Daoy (cell line): ENCODE results near the gene LRRC3C. TPM values are rescaled to one million over a fixed set of nuclear protein-coding genes. Genes with fewer than 3 reads are reported as not detected.
A peak's percentile ranks its signal among the peaks of the same experiment; 100 is the strongest.

Source experiments
- DNase-seq: peaks from one replicate; pipeline ENCODE4 v3.0.0-alpha.2; 2015; ENCODE audit warnings: low read depth
- total RNA-seq: library from RNA; depleted of rRNA; stranded (reverse); fragments of >200 nt; shearing (Covaris generic); gene quantifications from 2 replicates; pipeline ENCODE4 v1.2.3, GENCODE V29; 2014

The LRRC3C gene
- total RNA-seq, 1 experiment from 2014 or later: not detected

DNA sequence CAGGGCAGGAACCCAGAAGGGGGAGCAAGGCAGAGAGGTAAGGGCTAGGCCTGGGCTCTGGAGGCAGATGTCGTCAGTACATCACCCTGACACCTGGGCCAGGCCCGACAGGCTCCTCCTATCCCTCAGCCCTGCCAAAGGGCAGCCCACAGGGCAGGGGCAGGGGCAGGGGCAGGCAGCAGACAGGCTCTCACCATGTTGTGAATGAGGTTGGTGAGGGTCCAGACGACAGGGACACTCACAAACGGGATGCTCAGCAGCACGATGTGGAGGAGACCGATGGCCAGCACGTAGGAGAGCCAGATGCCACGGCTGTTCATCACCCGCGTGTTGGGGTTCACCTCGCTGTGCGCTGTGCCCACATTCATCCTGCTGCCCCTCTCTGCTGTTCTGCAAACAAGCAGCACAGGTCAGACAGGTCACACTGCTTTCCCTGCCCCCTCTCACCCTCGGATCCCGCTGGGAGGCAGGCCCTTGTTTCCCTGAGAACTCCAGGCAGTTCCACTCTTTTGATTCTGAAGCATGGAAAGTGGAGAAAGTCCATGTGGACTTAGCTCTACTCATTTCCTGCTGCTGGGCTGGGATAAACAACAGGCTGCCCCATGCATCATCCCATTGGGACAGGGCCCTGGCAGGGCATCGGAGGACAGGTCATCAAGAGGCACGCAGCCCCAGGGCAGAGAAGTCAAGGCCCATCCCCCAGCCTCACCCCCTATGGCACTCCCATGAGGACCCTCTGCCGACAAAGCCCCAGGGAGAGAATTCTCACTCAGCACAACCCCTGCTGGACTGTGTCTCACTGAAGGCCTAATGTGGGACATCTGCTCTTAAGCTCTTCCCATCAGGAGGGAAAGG, 3.5 kb upstream of the LRRC3C start:
- DNase-seq: no peak

DNA sequence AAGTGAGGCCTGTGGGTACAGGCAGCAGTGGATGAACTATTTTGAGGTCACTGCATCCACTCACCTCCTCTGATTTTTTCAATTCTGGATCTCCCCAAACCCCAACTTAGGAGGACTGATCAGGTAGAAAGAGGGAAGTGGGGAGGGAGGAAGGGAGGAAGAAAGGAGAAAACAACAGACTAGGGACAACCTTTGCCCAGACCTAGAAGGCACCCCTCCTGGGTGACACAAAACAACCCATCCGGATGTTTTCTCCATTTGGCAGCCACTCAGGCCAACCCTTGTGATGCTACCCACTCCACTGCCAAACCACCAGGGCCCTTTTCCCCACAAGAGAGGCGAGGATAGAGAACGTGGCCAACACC, 2.9 kb upstream of the LRRC3C start:
- no peak for DNase-seq

DNA sequence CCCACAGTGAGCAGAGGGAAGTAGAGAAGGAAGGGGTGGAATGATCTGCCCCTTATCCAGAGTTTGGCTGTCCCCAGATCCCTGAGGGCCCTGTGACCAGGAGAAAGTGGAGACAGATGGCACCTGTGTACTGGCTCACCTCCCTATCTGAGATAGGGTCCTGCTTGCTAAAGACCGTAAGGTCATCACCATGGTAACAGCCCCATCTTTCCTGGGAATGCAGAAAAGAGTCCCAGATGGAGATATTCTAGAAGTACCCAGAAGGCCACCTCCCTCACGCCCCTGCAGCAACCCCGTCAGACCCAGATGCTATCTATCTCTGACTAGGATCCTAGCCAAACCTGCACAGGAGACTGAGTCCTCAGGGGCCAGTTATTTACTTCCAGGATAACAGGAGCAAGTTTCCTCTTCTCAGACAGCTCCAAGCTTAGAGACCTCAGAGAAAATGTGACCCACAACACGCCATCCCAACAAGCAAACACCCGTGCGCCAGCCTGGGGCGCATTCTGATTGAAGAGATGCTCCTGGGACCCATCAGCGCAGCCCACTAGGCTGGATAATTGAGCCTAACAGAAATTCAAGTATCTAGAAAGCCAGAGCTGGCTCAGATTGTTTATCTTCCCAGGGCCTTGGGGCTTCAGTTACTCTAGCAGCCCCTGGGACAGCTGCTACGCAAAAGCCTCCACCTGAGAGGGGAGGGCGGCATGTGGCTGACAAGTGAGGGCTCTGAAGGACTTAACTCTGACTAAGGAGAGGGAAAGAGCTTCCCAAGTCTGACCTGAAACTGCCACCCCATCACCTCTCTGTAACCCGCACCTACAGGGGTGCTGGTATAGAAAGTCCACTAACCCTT, 2.0 kb upstream of the LRRC3C start:
- DNase-seq: no peak

DNA sequence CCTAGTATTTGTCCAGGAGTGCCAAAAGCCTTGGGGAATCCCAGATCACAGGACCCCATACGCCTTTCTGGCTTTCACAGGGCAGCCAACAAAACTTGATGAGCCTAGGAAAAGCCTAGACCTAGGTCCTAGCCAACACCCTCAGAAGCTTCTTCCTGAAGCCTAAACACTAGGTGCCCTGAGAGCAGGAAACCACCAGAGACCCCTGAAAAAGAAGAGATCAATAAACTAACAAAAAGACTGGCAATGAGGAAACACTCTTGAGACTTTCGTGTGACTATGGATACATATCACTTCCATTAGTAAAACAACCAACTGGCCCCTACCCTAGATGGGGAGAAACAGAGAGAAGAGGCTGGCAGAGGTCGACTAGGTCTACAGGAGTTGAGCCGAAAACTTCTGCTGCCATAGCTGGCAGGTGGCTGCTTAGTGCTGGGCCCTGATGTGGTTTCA, 1.4 kb upstream of the LRRC3C start:
- DNase-seq: no peak

DNA sequence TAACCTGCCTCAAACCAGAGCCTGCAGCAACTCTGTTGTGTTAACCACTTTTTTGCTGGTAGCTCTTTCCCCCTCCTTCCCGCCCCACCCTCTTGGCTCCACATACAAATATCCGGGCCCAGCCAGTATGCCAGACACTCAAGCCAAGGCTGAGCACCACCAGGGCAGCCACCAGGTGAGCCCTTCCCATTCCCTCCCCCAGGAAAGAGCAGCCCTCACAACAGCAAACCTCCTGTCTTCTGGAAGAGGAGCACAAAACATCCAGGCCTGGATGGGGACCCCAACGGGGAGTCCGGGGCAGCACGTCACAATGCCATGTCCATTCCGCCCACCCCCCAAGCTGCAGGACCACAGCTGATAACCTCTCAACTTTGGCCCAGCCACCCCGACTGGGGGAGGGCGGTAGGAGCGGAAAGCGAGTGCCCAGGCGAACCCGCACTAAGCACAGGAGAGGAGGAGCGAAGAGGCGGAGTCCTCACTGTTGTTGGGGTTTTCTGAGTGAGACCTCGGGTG, 888 bp upstream of the LRRC3C start:
- peak; percentile 20 for DNase-seq

DNA sequence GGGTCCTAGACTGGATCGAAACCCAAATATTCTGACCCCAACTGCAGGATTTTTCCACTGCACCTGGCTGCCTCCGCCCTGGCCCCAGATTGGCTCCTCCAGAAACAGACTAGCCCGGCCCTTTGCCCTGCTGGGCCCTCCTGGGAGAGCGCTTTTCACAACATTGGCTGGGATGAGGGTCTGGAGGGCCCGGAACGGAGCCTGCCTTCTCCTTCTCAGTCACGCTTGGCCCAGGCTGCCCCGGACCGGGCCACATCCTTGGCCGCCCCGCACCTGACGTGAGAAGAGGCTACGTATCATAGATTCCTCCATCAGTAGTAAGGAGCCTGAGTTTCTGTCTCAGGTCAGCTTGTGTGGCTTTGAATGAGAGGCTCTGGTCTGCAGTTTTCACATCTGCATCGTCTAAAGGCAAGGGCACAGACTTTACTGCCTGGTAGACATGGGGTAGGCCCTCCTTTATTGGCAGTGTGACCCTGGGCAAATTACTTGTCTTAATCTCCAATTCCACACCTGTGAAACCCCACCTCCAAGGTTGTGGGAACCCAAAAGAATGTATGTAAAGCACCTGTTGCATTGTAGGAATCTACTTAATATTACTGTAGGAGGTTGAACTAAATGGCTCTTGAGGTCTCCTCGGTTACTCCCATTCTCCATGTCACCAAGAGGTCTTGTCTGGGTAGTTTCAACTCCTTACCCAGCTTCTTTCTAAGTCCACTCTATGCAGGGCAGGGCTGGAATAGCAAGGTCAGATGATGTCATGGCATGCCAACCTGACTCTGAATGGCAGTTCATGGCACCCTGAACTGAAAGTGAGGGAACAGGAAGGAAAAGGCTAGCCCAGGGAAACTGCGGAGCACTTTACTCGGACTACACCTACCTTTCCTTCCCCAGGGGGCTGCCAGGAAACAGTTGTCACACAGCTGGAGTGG, 661 bp downstream of the LRRC3C start:
- no peak for DNase-seq

DNA sequence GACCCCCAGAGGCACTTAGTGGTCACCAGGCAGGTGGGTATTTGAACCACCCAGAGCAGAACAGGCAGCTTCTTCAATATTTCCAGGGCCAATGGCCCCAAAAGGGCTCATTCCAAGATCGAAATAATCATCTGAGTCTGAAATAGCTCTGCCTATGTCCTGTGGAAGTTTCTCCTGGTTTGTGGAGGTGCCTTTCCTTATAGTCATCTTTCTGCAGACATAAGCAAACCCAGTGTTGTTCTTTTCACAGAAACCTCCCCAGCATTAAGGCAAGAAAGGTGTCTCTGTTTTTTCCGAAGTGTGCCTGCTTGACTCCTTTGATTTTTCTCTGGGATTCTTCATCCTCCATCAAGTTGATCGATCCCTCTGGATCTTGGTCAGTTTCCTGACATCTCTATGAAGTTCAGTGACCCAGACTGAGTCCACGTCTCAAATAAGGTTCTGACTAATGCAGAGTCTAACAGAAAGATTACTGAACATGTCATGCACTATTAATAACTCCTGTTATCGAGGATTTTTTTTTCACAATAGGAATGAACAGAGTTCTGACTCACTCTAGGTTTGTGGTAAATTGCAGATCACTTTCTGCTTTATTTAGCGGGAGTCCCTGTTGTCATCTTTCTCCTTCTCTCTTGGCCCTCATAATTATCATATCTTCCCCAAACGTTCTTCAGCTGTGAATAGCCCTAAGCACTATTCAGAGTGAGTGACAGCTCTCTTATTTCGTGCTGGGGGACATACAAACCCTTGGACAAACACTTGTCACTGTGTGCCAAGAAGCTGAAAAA, 1.5 kb downstream of the LRRC3C start:
- DNase-seq: peak; percentile 74

DNA sequence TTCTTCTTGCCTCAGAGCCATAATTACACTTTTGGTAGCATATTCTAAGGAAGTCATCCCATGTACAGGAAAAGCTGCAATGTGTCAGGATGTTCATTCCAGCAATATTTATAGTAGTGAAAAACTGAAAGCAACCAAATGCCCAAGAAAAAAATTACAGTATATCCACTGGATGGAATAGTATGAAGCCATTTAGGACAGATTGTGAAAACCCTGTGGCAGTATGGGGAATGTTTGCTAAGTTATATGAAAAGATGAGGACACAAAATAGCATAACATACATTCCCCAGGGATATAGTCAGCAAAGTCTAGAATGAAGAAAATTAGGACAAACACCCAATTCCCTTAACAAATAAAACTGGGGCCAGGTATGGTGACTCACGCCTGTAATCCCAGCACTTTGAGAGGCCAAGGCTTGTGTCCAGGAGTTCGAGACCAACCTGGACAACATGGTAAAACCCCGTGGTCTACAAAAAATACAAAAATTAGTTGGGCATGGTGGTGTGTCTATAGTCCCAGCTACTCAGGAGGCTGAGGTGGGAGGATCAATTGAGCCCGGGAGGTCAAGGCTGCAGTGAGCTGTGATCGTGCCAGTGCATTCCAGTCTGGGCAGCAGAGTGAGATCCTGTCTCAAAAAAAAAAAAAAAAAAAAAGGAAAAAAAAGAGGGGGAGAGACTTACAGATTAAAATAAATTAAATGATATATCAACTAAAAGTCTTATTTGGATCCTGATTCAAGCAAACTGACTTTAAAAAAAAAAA, 2.3 kb downstream of the LRRC3C start:
- DNase-seq: peak; percentile 34

DNA sequence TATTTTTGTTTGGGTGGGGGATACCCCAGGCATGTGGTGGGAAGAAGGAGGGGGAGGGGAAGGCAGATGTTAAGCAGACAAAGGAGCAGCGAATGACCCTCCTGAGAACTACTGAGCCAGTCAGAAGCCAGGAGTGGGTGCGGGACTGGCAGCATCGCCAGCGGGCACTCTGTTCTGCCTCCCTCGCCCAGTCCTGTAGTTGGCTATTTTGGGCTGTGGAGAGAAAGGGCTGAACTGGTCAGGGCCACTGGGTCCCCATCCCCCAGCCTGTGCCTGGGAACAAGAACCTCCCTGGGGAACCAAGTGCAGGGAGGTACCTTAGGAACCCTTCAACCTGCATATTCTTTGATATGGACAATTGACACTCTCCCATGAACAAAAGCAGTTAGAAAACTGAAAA, 6.4 kb downstream of the LRRC3C start:
- no peak for DNase-seq

DNA sequence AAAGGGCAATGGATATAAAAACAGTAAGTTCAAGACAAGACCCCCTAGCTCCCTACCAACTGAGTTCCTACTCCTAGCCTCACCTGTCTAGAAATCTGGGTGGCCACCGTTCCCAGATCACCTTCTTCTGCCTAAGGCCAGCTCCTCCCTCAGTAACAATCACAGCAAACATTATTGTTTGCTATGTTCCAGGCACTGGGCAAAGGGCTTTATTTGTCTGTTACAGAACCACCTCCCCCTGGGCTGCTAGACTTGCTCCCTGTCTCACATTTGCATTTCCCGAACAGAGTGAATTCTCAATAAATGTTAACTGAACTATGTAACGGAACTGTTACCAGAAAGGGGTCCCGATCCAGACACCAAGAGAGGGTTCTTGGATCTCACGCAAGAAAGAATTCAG, 6.8 kb downstream of the LRRC3C start:
- no peak for DNase-seq

DNA sequence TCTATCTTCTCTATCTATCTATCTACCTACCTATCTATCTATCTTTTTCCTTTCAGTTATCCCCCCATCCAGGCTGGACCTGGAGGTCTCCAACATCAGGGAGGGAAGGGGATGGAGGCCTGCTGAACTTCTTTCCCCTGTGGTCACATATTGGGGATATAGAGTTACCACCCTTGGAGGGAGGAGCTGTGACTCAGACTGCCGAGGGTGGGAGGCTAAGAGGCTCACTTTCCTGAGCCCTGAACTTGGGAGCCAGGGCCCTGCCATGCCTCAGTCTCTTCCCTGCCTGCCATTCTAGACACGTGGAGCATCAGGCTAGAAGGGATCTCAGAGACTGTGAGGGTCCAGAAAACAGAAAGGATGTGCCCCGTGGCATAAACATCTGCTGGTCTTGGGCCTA, 8.4 kb downstream of the LRRC3C start:
- peak; percentile 51 for DNase-seq

DNA sequence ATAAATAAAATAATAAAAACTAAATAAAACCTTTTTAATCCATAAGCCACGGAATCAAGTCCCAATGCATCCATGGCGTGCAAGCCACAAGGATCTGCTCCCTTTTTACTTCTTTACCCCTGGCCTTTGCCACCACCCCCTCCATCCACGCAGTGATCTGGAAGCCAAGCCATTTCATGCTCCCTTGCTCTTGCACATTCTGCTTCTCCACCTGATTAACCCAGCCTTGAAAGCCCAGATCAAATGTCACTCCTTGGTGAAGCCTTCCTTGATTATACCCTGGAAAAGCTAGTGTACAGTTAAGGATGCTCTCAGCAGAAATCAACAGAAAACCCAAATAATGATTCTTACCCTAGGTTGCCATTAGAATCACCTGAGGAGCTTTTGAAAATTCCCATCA, 9.9 kb downstream of the LRRC3C start:
- DNase-seq: no peak

DNA sequence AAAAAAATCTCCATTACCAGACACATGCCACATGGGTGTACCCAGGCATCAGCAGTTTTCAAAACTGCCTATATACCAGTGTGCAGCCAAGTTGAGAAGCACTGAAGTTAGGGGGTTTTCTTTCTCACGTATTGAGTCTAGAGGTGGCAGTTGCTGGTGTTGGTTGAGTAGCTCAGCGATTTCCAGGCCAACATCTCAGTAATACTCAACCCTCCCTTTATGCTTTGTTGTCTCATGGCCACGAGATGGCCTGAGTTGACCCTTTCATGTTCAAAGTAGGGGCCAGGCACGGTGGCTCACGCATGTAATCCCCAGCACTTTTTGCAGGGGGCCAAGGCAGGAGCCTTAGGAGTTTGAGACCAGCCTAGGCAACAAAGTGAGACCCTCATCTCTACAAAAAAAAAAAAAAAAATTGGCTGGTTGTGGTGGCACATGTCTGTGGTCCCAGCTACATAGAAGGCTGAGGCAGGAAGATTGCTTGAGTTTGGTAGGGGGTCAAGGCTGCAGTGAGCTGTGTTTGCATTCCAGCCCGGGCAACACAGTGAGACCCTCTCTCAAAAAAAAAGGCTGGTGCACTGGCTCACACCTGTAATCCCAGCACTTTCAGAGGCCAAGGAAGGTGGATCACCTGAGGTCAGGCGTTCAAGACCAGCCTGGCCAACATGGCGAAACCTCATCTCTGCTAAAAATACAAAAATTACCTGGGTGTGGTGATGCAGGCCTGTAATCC, 10.8 kb downstream of the LRRC3C start:
- DNase-seq: no peak

DNA sequence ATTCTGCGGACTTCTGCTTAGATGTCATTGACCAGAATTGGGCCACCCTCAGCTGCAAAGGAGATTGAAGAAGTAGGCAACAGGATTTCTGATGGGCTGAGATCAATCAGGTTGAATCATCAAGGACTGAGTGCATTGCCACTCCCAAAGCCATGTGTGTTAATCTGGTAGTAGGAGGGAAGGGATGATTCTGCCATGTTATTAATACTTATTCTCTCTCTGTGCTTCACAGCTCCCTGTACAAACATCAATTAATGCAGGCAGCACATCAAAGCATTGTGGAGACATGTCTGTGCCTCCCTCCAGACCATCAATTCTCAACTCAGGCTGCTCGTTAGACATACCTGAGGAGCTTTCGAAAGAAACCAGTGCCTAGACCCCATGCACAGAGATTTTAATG, 11.6 kb downstream of the LRRC3C start:
- DNase-seq: no peak

DNA sequence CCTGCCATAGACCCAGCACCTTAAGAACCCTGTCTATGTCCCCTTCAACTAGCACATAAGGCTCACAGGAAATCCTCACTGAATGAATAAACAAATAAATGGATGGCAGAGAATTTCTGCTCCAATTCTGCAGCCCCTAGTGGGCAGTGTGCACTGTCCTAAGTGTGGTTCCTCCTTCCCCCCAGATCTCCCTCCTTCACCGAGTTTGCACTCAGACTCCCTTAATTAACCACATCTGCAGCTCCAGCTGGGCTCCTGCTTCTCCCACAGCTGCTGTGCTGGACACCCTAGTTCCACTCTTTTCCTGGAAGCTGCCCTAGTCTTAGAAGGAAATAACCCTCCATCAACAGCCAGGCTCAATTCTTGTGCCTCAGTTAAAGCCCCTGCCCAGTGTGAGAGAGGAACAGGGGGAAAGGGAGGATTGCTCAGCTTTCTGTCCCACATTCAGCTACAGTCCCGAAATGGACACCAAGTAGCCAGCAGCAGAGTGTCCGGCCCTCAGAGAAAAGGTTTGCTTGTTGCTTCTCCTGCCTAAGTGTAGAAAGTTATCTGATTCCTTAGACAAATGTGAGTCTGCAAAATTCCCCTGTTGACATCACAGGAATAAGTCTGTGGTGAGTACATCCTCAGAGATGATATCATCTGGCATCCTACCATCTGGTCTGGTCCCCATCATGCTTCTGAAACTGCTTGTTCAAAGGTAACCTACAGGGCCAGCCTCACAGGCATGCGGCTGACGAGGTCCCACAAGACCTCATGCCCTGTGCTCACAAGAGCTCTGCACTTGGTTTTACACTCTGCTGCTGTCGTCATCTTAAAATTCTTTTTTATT, 12.3 kb downstream of the LRRC3C start:
- peak; percentile 66 for DNase-seq

DNA sequence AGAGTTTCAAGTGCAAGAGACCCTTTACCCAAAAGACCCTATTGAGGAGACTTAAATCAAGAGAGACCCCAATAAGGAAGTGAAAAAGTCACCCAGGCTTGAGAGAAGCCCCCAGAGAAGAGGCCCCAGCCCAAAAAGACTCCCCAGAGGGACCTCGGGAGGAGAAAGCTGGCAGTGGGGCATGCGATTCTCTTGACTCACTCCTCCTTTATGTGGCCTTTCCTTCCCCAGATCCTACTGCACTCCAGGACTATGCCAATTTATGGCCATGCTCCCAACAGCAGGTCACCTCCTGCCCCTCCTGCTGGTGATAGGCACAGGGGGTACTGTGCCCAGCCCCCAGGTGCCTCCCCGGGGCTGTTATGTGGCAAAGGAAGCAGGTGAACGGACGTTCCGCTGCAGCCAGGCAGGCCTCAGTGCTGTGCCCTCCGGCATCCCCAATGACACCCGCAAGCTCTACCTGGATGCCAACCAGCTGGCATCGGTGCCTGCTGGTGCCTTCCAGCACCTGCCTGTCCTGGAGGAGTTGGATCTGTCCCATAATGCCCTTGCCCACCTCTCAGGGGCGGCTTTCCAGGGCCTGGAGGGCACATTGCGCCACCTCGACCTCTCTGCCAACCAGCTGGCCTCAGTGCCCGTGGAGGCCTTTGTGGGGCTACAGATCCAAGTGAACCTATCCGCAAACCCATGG, 16.3 kb downstream of the LRRC3C start:
- no peak for DNase-seq

DNA sequence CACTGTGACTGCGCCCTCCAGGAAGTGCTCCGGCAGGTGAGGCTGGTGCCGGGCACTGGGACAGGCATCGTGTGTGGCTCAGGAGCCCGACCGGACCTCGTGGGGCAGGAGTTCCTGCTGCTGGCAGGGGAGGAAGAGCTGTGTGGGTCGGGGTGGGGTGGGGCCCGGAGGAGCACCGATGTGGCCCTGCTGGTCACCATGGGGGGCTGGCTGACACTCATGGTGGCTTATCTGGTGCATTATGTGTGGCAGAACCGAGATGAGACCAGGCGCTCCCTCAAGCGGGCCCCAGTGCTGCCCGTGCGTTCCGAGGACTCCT, 16.8 kb downstream of the LRRC3C start:
- DNase-seq: no peak
